HepG2 (cell line): ENCODE results near the gene TRMT1. TPM values are rescaled to one million over a fixed set of nuclear protein-coding genes. Genes with fewer than 3 reads are reported as not detected.
A peak's percentile ranks its signal among the peaks of the same experiment; 100 is the strongest.

ENCODE experiments used
- HMG20A ChIP-seq: IDR thresholded peaks from 2 replicates; pipeline ENCODE4 v1.6.1; 2016; ENCODE audit warnings: borderline replicate concordance
- HNF4A ChIP-seq: sonication (generic); formaldehyde crosslinking; IDR thresholded peaks from 2 replicates; pipeline ENCODE4 v1.4.0; 2020; ENCODE audit warnings: missing genetic modification reagents
- NAIF1 ChIP-seq: sonication (generic); formaldehyde crosslinking; IDR thresholded peaks from 2 replicates; pipeline ENCODE4 v1.5.0; 2020; ENCODE audit warnings: mild to moderate bottlenecking, missing genetic modification reagents, borderline replicate concordance
- NFYB ChIP-seq: sonication (generic); formaldehyde crosslinking; IDR thresholded peaks from 2 replicates; pipeline ENCODE4 v1.4.0; 2020; ENCODE audit warnings: missing genetic modification reagents
- TAF1 ChIP-seq: sonication (generic); formaldehyde crosslinking; IDR thresholded peaks from 2 replicates; pipeline ENCODE4 v1.4.0; 2020; ENCODE audit warnings: missing genetic modification reagents
- ZNF44 ChIP-seq: sonication (generic); formaldehyde crosslinking; IDR thresholded peaks from 2 replicates; pipeline ENCODE4 v1.5.1; 2020; ENCODE audit warnings: mild to moderate bottlenecking, missing genetic modification reagents
- polyA plus RNA-seq, 8 experiments: library from polyadenylated mRNA; depleted of rRNA in 3 of 8; stranded (reverse) in 7 of 8; unstranded in 1 of 8; fragments of >200 nt; fragmentation: Illumina TruSeq in 4 of 8; extraction: Trizol in 4 of 8; gene quantifications; 2 replicates each; pipeline versions ENCODE4 v1.2.1 to v1.2.3, GENCODE V29; 2011 to 2016; ENCODE audit warnings: low read depth in 4 of 8, missing spikeins in 1 of 8, mixed read lengths in 1 of 8; ENCODE audit not compliant: insufficient read depth in 1 of 8
- total RNA-seq, 5 experiments: library from RNA; depleted of rRNA; stranded (reverse); fragments of >200 nt; fragmentation: Illumina TruSeq; extraction: Trizol; gene quantifications; 2 replicates each; pipeline ENCODE4 v1.2.3, GENCODE V29; 2016; ENCODE audit warnings: low read depth in 1 of 5
- TF ChIP-seq, protein P1 (sequence below): sonication (generic); formaldehyde crosslinking; IDR thresholded peaks from one replicate; pipeline ENCODE4 v1.5.1; 2020; ENCODE audit warnings: mild to moderate bottlenecking, missing genetic modification reagents; ENCODE audit errors: not compliant biosample characterization
- TF ChIP-seq, protein P2 (sequence below): sonication (generic); formaldehyde crosslinking; IDR thresholded peaks from 2 replicates; pipeline ENCODE4 v1.4.0; 2020; ENCODE audit warnings: missing genetic modification reagents
- TF ChIP-seq, protein P3 (sequence below): sonication (generic); formaldehyde crosslinking; IDR thresholded peaks from 2 replicates; pipeline ENCODE4 v1.4.0; 2020; ENCODE audit warnings: mild to moderate bottlenecking, missing genetic modification reagents, borderline replicate concordance
- TF ChIP-seq, protein P4 (sequence below): sonication (generic); formaldehyde crosslinking; IDR thresholded peaks from 2 replicates; pipeline ENCODE4 v1.5.1; 2020; ENCODE audit warnings: missing genetic modification reagents, mild to moderate bottlenecking, borderline replicate concordance
- TF ChIP-seq, protein P5 (sequence below): IDR thresholded peaks from 2 replicates; pipeline ENCODE4 v1.6.1; 2012; ENCODE audit warnings: inconsistent platforms

The TRMT1 gene
- total and polyA plus RNA-seq, 2 of the 13 experiments (the other 11 are each of a cell fraction or from before 2014, with no cell fraction given), result 35.5 to 44.1 TPM

DNA sequence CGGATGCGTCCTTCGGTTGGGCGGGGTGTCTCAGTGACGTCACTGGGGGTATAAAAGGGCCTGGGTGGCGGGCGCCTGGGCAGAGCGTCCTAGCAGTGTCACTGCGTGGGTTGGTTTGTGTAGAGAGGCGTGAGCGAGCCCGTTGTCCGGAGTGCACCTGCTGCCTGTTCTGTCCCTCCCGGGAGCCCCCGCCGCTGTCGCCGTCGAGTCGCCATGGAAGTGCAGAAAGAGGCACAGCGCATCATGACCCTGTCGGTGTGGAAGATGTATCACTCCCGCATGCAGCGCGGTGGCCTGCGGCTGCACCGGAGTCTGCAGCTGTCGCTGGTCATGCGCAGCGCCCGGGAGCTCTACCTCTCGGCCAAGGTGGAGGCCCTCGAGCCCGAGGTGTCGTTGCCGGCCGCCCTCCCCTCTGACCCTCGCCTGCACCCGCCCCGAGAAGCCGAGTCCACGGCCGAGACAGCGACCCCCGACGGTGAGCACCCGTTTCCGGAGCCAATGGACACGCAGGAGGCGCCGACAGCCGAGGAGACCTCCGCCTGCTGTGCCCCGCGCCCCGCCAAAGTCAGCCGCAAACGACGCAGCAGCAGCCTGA is 36.5 kb upstream of the TRMT1 start (continued):
- TF ChIP-seq, protein P1, sequence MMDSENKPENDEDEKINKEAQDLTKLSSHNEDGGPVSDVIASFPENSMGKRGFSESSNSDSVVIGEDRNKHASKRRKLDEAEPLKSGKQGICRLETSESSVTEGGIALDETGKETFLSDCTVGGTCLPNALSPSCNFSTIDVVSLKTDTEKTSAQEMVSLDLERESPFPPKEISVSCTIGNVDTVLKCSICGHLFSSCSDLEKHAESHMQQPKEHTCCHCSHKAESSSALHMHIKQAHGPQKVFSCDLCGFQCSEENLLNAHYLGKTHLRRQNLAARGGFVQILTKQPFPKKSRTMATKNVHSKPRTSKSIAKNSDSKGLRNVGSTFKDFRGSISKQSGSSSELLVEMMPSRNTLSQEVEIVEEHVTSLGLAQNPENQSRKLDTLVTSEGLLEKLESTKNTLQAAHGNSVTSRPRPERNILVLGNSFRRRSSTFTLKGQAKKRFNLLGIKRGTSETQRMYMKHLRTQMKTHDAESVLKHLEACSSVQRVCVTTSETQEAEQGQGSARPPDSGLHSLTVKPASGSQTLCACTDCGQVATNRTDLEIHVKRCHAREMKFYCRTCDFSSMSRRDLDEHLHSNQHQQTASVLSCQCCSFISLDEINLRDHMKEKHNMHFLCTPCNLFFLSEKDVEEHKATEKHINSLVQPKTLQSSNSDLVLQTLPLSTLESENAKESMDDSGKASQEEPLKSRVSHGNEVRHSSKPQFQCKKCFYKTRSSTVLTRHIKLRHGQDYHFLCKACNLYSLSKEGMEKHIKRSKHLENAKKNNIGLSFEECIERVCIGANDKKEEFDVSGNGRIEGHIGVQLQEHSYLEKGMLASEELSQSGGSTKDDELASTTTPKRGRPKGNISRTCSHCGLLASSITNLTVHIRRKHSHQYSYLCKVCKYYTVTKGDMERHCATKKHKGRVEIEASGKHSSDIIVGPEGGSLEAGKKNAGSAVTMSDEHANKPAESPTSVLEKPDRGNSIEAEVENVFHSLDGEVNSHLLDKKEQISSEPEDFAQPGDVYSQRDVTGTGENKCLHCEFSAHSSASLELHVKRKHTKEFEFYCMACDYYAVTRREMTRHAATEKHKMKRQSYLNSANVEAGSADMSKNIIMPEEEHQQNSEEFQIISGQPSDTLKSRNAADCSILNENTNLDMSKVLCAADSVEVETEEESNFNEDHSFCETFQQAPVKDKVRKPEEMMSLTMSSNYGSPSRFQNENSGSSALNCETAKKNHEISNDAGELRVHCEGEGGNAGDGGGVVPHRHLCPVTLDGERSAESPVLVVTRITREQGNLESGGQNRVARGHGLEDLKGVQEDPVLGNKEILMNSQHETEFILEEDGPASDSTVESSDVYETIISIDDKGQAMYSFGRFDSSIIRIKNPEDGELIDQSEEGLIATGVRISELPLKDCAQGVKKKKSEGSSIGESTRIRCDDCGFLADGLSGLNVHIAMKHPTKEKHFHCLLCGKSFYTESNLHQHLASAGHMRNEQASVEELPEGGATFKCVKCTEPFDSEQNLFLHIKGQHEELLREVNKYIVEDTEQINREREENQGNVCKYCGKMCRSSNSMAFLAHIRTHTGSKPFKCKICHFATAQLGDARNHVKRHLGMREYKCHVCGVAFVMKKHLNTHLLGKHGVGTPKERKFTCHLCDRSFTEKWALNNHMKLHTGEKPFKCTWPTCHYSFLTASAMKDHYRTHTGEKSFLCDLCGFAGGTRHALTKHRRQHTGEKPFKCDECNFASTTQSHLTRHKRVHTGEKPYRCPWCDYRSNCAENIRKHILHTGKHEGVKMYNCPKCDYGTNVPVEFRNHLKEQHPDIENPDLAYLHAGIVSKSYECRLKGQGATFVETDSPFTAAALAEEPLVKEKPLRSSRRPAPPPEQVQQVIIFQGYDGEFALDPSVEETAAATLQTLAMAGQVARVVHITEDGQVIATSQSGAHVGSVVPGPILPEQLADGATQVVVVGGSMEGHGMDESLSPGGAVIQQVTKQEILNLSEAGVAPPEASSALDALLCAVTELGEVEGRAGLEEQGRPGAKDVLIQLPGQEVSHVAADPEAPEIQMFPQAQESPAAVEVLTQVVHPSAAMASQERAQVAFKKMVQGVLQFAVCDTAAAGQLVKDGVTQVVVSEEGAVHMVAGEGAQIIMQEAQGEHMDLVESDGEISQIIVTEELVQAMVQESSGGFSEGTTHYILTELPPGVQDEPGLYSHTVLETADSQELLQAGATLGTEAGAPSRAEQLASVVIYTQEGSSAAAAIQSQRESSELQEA (CRISPR knock-in tag), result no peak
- peak; percentile 96 for TF ChIP-seq TAF1 (CRISPR knock-in tag)
- no peak for TF ChIP-seq HMG20A
- TF ChIP-seq, protein P2, sequence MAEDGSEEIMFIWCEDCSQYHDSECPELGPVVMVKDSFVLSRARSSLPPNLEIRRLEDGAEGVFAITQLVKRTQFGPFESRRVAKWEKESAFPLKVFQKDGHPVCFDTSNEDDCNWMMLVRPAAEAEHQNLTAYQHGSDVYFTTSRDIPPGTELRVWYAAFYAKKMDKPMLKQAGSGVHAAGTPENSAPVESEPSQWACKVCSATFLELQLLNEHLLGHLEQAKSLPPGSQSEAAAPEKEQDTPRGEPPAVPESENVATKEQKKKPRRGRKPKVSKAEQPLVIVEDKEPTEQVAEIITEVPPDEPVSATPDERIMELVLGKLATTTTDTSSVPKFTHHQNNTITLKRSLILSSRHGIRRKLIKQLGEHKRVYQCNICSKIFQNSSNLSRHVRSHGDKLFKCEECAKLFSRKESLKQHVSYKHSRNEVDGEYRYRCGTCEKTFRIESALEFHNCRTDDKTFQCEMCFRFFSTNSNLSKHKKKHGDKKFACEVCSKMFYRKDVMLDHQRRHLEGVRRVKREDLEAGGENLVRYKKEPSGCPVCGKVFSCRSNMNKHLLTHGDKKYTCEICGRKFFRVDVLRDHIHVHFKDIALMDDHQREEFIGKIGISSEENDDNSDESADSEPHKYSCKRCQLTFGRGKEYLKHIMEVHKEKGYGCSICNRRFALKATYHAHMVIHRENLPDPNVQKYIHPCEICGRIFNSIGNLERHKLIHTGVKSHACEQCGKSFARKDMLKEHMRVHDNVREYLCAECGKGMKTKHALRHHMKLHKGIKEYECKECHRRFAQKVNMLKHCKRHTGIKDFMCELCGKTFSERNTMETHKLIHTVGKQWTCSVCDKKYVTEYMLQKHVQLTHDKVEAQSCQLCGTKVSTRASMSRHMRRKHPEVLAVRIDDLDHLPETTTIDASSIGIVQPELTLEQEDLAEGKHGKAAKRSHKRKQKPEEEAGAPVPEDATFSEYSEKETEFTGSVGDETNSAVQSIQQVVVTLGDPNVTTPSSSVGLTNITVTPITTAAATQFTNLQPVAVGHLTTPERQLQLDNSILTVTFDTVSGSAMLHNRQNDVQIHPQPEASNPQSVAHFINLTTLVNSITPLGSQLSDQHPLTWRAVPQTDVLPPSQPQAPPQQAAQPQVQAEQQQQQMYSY (CRISPR knock-in tag), result peak; percentile 72; the same call in 1 of the 2 replicates
- TF ChIP-seq, protein P3, sequence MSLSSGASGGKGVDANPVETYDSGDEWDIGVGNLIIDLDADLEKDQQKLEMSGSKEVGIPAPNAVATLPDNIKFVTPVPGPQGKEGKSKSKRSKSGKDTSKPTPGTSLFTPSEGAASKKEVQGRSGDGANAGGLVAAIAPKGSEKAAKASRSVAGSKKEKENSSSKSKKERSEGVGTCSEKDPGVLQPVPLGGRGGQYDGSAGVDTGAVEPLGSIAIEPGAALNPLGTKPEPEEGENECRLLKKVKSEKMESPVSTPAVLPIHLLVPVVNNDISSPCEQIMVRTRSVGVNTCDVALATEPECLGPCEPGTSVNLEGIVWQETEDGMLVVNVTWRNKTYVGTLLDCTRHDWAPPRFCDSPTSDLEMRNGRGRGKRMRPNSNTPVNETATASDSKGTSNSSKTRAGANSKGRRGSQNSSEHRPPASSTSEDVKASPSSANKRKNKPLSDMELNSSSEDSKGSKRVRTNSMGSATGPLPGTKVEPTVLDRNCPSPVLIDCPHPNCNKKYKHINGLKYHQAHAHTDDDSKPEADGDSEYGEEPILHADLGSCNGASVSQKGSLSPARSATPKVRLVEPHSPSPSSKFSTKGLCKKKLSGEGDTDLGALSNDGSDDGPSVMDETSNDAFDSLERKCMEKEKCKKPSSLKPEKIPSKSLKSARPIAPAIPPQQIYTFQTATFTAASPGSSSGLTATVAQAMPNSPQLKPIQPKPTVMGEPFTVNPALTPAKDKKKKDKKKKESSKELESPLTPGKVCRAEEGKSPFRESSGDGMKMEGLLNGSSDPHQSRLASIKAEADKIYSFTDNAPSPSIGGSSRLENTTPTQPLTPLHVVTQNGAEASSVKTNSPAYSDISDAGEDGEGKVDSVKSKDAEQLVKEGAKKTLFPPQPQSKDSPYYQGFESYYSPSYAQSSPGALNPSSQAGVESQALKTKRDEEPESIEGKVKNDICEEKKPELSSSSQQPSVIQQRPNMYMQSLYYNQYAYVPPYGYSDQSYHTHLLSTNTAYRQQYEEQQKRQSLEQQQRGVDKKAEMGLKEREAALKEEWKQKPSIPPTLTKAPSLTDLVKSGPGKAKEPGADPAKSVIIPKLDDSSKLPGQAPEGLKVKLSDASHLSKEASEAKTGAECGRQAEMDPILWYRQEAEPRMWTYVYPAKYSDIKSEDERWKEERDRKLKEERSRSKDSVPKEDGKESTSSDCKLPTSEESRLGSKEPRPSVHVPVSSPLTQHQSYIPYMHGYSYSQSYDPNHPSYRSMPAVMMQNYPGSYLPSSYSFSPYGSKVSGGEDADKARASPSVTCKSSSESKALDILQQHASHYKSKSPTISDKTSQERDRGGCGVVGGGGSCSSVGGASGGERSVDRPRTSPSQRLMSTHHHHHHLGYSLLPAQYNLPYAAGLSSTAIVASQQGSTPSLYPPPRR, result no peak
- TF ChIP-seq, protein P4, sequence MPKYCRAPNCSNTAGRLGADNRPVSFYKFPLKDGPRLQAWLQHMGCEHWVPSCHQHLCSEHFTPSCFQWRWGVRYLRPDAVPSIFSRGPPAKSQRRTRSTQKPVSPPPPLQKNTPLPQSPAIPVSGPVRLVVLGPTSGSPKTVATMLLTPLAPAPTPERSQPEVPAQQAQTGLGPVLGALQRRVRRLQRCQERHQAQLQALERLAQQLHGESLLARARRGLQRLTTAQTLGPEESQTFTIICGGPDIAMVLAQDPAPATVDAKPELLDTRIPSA (CRISPR knock-in tag), result no peak
- no peak; the same call in 1 of the 2 replicates for TF ChIP-seq ZNF44 (CRISPR knock-in tag)
- TF ChIP-seq, protein P5, sequence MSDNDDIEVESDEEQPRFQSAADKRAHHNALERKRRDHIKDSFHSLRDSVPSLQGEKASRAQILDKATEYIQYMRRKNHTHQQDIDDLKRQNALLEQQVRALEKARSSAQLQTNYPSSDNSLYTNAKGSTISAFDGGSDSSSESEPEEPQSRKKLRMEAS, result no peak; the same call in 1 of the 2 replicates
- TF ChIP-seq NFYB (CRISPR knock-in tag), result no peak
- no peak for TF ChIP-seq HNF4A (CRISPR knock-in tag)
- no peak; the same call in 1 of the 2 replicates for TF ChIP-seq NAIF1
